Panc1 (cell line): ENCODE results near the gene CLPX. TPM values are rescaled to one million over a fixed set of nuclear protein-coding genes. Genes with fewer than 3 reads are reported as not detected.

Source experiments
- total RNA-seq: library from RNA; stranded (reverse); gene quantifications from one replicate; pipeline ENCODE4 v1.2.1, GENCODE V29; 2021; ENCODE audit not compliant: unreplicated experiment

CLPX gene
- total RNA-seq, 1 experiment from 2014 or later = 49.9 TPM

Other genes starting within 250 kb of the CLPX start
- 124 TPM for gene SPG21, start 195.4 kb downstream of the CLPX start, total RNA-seq
- 19.4 TPM for gene MTFMT, start 155.7 kb downstream of the CLPX start, total RNA-seq
- 0.51 TPM for gene SLC51B, start 140.0 kb downstream of the CLPX start, total RNA-seq
- 0.67 TPM for gene RASL12, start 117.4 kb downstream of the CLPX start, total RNA-seq
- not detected for gene KBTBD13, start 108.6 kb downstream of the CLPX start, total RNA-seq
- 1.7 TPM for gene UBAP1L, start 70.1 kb downstream of the CLPX start, total RNA-seq
- gene PDCD7, start 51.5 kb downstream of the CLPX start, total RNA-seq = 19.7 TPM
- gene CILP, start 26.1 kb upstream of the CLPX start, total RNA-seq = 0.08 TPM
- 15.4 TPM for gene PARP16, start 101.5 kb upstream of the CLPX start, total RNA-seq
- gene RNU5A-1, start 110.7 kb upstream of the CLPX start, total RNA-seq = not detected
- gene RNU5B-1, start 119.3 kb upstream of the CLPX start, total RNA-seq = not detected
- 0.18 TPM for gene IGDCC3, start 192.7 kb upstream of the CLPX start, total RNA-seq
- gene IGDCC4, start 237.6 kb upstream of the CLPX start, total RNA-seq = 5.1 TPM